IMR-90 (cell line): ENCODE data around the gene NFE2L2. TPM values are rescaled to one million over a fixed set of nuclear protein-coding genes. Genes with fewer than 3 reads are reported as not detected.

ENCODE experiments used
- ATAC-seq: fragments of 200-7000 bp; cut with Tn5 transposase; 2 replicates; pipeline ENCODE4 v1.9.1; 2020; ENCODE audit warnings: low read depth, mild to moderate bottlenecking, moderate library complexity
- BruUV-seq: library from RNA; stranded (reverse); fragments of 400-500 nt; replicated peaks from 2 replicates; lab custom pipeline; 2021; lab: Mats Ljungman, UMichigan
- CTCF ChIA-PET: fragments of 300-600 bp; formaldehyde crosslinking; extraction: SDS; loops from one replicate; lab custom pipeline; 2021; ENCODE audit warnings: antibody characterized with exemption; lab: Yijun Ruan, JAX
- POLR2A ChIA-PET: fragments of 300-600 bp; sonication (Branson Sonifier 250); formaldehyde crosslinking; loops from one replicate; lab custom pipeline; 2022; ENCODE audit warnings: antibody characterized with exemption; ENCODE audit not compliant: unreplicated experiment; lab: Charles Lee
- DNase-seq: peaks from one replicate; pipeline ENCODE4 v3.0.0; 2013
- H2AFZ ChIP-seq: replicated peaks from 2 replicates; pipeline ENCODE3; 2013; ENCODE audit warnings: low read length, mild to moderate bottlenecking; ENCODE audit not compliant: poor library complexity
- H2AK5ac ChIP-seq: 2 replicates; pipeline ENCODE4 v1.6.1; 2013; ENCODE audit warnings: low read depth, low read length, inconsistent platforms
- H2AK9ac ChIP-seq: replicated peaks from 2 replicates; pipeline ENCODE3; 2013; ENCODE audit warnings: mild to moderate bottlenecking, low read depth, low read length, moderate library complexity; ENCODE audit not compliant: poor library complexity
- H2BK120ac ChIP-seq: 2 replicates; pipeline ENCODE4 v1.6.1; 2013; ENCODE audit warnings: low read depth, low read length, inconsistent platforms
- H2BK15ac ChIP-seq: 3 replicates; pipeline ENCODE4 v1.6.1; 2013; ENCODE audit warnings: low read depth, low read length, inconsistent platforms
- H2BK20ac ChIP-seq: 2 replicates; pipeline ENCODE4 v1.6.1; 2013; ENCODE audit warnings: low read depth, mild to moderate bottlenecking, inconsistent platforms, low read length, moderate library complexity
- H2BK5ac ChIP-seq: 2 replicates; pipeline ENCODE4 v1.6.1; 2013; ENCODE audit warnings: mild to moderate bottlenecking, low read depth, low read length, inconsistent platforms; ENCODE audit not compliant: poor library complexity, severe bottlenecking
- H3K14ac ChIP-seq: replicated peaks from 2 replicates; pipeline ENCODE4 v1.6.1; 2013; ENCODE audit warnings: low read depth, low read length, inconsistent platforms
- H3K18ac ChIP-seq: 2 replicates; pipeline ENCODE4 v1.6.1; 2013; ENCODE audit warnings: low read depth, low read length, control low read depth
- H3K23ac ChIP-seq: 2 replicates; pipeline ENCODE4 v1.6.1; 2013; ENCODE audit warnings: low read depth, low read length, inconsistent platforms
- H3K27ac ChIP-seq: 2 replicates; pipeline ENCODE4 v1.5.1; 2013; ENCODE audit warnings: mild to moderate bottlenecking, control low read depth, low read length; ENCODE audit not compliant: insufficient read depth
- H3K27me3 ChIP-seq: 2 replicates; pipeline ENCODE4 v1.6.1; 2013; ENCODE audit warnings: low read length; ENCODE audit not compliant: control insufficient read depth, insufficient read depth
- H3K36me3 ChIP-seq: 2 replicates; pipeline ENCODE4 v1.6.1; 2013; ENCODE audit warnings: low read length, mixed read lengths; ENCODE audit not compliant: control insufficient read depth, insufficient read depth
- H3K4ac ChIP-seq: 2 replicates; pipeline ENCODE4 v1.6.1; 2013; ENCODE audit warnings: low read depth, low read length, inconsistent platforms
- H3K4me1 ChIP-seq: 2 replicates; pipeline ENCODE4 v1.6.1; 2013; ENCODE audit warnings: low read length, mixed read lengths; ENCODE audit not compliant: control insufficient read depth, insufficient read depth
- H3K4me2 ChIP-seq: 2 replicates; pipeline ENCODE4 v1.6.1; 2013; ENCODE audit warnings: low read depth, mild to moderate bottlenecking, control low read depth, low read length, moderate library complexity
- H3K4me3 ChIP-seq: 2 replicates; pipeline ENCODE4 v1.5.1; 2013; ENCODE audit warnings: low read depth, mild to moderate bottlenecking, control low read depth, low read length, moderate library complexity; ENCODE audit not compliant: insufficient read depth
- H3K56ac ChIP-seq: 2 replicates; pipeline ENCODE4 v1.6.1; 2013; ENCODE audit warnings: low read length, inconsistent platforms; ENCODE audit not compliant: insufficient read depth; ENCODE audit errors: extremely low read depth
- H3K79me1 ChIP-seq, 2 experiments: 2 replicates each; pipeline ENCODE4 v1.6.1; 2013; ENCODE audit warnings: low read length in 2 of 2, inconsistent platforms in 1 of 2, low read depth in 1 of 2
- H3K9ac ChIP-seq: 2 replicates; pipeline ENCODE4 v1.6.1; 2013; ENCODE audit warnings: low read depth, low read length, control low read depth
- H3K9me1 ChIP-seq: 2 replicates; pipeline ENCODE4 v1.6.1; 2013; ENCODE audit warnings: low read length, inconsistent platforms; ENCODE audit not compliant: insufficient read depth
- H3K9me3 ChIP-seq: 2 replicates; pipeline ENCODE4 v1.6.1; 2013; ENCODE audit warnings: low read length; ENCODE audit not compliant: control insufficient read depth, insufficient read depth
- H4K20me1 ChIP-seq: 2 replicates; pipeline ENCODE4 v1.6.1; 2013; ENCODE audit warnings: low read length, inconsistent platforms; ENCODE audit not compliant: insufficient read depth
- H4K5ac ChIP-seq: 2 replicates; pipeline ENCODE4 v1.6.1; 2013; ENCODE audit warnings: mild to moderate bottlenecking, low read depth, low read length, control low read depth
- H4K8ac ChIP-seq, 2 experiments: 2 replicates each; pipeline ENCODE4 v1.6.1; 2013; ENCODE audit warnings: low read depth in 2 of 2, low read length in 2 of 2, control low read depth in 1 of 2, inconsistent platforms in 1 of 2
- H4K91ac ChIP-seq: 2 replicates; pipeline ENCODE4 v1.6.1; 2013; ENCODE audit warnings: low read depth, low read length, inconsistent platforms; ENCODE audit not compliant: insufficient read depth
- BHLHE40 ChIP-seq: fragments of 150-350 bp; IDR thresholded peaks from 2 replicates; pipeline ENCODE4 v1.6.1; 2016; ENCODE audit warnings: mild to moderate bottlenecking, low read depth, low read length
- CEBPB ChIP-seq: IDR thresholded peaks from 2 replicates; pipeline ENCODE4 v1.6.1; 2012; ENCODE audit warnings: low read depth, low read length, improper control_type of control experiment
- ELK1 ChIP-seq: fragments of 150-350 bp; IDR thresholded peaks from 2 replicates; pipeline ENCODE4 v1.6.1; 2016; ENCODE audit warnings: low read depth, mild to moderate bottlenecking, low read length, moderate library complexity, borderline replicate concordance
- MAFK ChIP-seq: IDR thresholded peaks from 2 replicates; pipeline ENCODE4 v1.6.1; 2012; ENCODE audit warnings: low read depth, low read length, improper control_type of control experiment
- MXI1 ChIP-seq: IDR thresholded peaks from 2 replicates; pipeline ENCODE4 v1.6.1; 2012; ENCODE audit warnings: low read depth, mild to moderate bottlenecking, low read length, moderate library complexity, borderline replicate concordance
- POLR2A ChIP-seq: IDR thresholded peaks from 2 replicates; pipeline ENCODE4 v1.6.1; 2012; ENCODE audit warnings: mild to moderate bottlenecking, low read depth, low read length
- RCOR1 ChIP-seq: IDR thresholded peaks from 2 replicates; pipeline ENCODE4 v1.6.1; 2012; ENCODE audit warnings: mild to moderate bottlenecking, low read length, improper control_type of control experiment; ENCODE audit not compliant: insufficient replicate concordance
- RFX5 ChIP-seq: IDR thresholded peaks from 2 replicates; pipeline ENCODE4 v1.8.0; 2012; ENCODE audit warnings: low read depth, mild to moderate bottlenecking, low read length, moderate library complexity
- USF2 ChIP-seq: fragments of 150-350 bp; IDR thresholded peaks from 2 replicates; pipeline ENCODE4 v1.6.1; 2017; ENCODE audit warnings: mild to moderate bottlenecking, antibody characterized with exemption, low read length, low read depth
- WGBS, 2 experiments: methylation state at CpG; one replicate each; pipeline versions ENCODE4 v1.1.5 to v1.1.7; 2013; ENCODE audit warnings: missing lambda C conversion rate in 2 of 2; ENCODE audit not compliant: insufficient read length in 1 of 2; ENCODE audit errors: extremely low coverage in 2 of 2; 5-methylcytosine and 5-hydroxymethylcytosine counted together
- dilution Hi-C: fragments of 300-500 bp; cut with HindIII; formaldehyde crosslinking; loops from one replicate; pipeline ENCODE4 v1.14.3; 2018; ENCODE audit warnings: low sequenced_read_pairs; ENCODE audit not compliant: unreplicated experiment
- in situ Hi-C: fragments of 300-500 bp; cut with MboI; formaldehyde crosslinking; loops from 3 replicates; pipeline ENCODE4 v1.14.3; 2019; ENCODE audit warnings: low sequenced_read_pairs, inconsistent platforms, mixed read lengths
- intact Hi-C: fragments of 100-400 bp; cut with micrococcal nuclease; formaldehyde crosslinking; loops from 2 replicates; pipeline ENCODE4 v1.10.0; 2022
- polyA plus RNA-seq, 3 experiments: library from polyadenylated mRNA; depleted of rRNA; stranded (reverse); fragments of >200 nt; gene quantifications; 2 replicates each; pipeline ENCODE4 v1.2.3, GENCODE V29; 2012; ENCODE audit warnings: low replicate concordance in 1 of 3
- total RNA-seq: library from RNA; depleted of rRNA; stranded (reverse); fragments of >200 nt; gene quantifications from 2 replicates; pipeline ENCODE4 v1.2.3, GENCODE V29; 2012

Gene NFE2L2
- total and polyA plus RNA-seq, 2 of the 4 experiments (the other 2 are of a cell fraction) = 72.7 to 83.5 TPM

GRCh38 chr2:177287814-177288213, 23.3 kb upstream of the NFE2L2 start:
- H2AFZ ChIP-seq = no peak overlapping the region
- ChIA-PET CTCF (no interaction called here), POLR2A (no interaction called here)
- no peak for ATAC-seq
- H4K91ac ChIP-seq = no peak overlapping the region
- no peak for DNase-seq
- WGBS, 2 experiments = no CpG with 5 or more reads among the region's 1 CpG
- no peak overlapping the region for H3K4me3 ChIP-seq
- no peak overlapping the region for H3K9ac ChIP-seq
- dilution Hi-C loops = no loop called here
- no peak overlapping the region for H3K4me2 ChIP-seq
- TF ChIP-seq RCOR1 (no peak), BHLHE40 (no peak), MAFK (no peak), MXI1 (no peak), ELK1 (no peak), CEBPB (no peak), RFX5 (no peak), USF2 (no peak), POLR2A (no peak)
- peaks cover 11% of the 10 kb centered on the region for H3K4me1 ChIP-seq
- H3K9me1 ChIP-seq = peaks cover 2% of the 10 kb centered on the region; the same call in 1 of the 2 replicates
- H3K4ac ChIP-seq = no peak overlapping the region
- no peak overlapping the region for H4K8ac ChIP-seq
- BruUV-seq = no TSS peak
- H2BK5ac ChIP-seq = no peak overlapping the region
- no peak overlapping the region for H2BK15ac ChIP-seq
- no peak overlapping the region for H3K14ac ChIP-seq
- no peaks in the 10 kb centered on the region for H4K20me1 ChIP-seq
- H3K23ac ChIP-seq = no peak overlapping the region
- no peak overlapping the region for H3K27ac ChIP-seq
- no peak overlapping the region for H4K5ac ChIP-seq
- H2BK120ac ChIP-seq = no peak overlapping the region
- H3K27me3 ChIP-seq = no peaks in the 10 kb centered on the region
- no peak overlapping the region for H3K18ac ChIP-seq
- no peak overlapping the region for H2AK9ac ChIP-seq
- intact Hi-C loops = no loop called here
- H2AK5ac ChIP-seq = no peak overlapping the region
- no peaks in the 10 kb centered on the region for H3K79me1 ChIP-seq
- no peak overlapping the region; the same call in 1 of the 2 replicates for H2BK20ac ChIP-seq
- in situ Hi-C loops = no loop called here
- no peak overlapping the region for H3K56ac ChIP-seq
- no peaks in the 10 kb centered on the region for H3K36me3 ChIP-seq
- H3K9me3 ChIP-seq = no peaks in the 10 kb centered on the region
